ENCODE measurements around the gene ABCF2. TPM values are rescaled to one million over a fixed set of nuclear protein-coding genes. Genes with fewer than 3 reads are reported as not detected.

The ABCF2 gene
- total and polyA plus RNA-seq, 2 of the 13 experiments (the other 11 are each of a cell fraction or from before 2014, with no cell fraction given) = 16.3 to 42.5 TPM

DNA sequence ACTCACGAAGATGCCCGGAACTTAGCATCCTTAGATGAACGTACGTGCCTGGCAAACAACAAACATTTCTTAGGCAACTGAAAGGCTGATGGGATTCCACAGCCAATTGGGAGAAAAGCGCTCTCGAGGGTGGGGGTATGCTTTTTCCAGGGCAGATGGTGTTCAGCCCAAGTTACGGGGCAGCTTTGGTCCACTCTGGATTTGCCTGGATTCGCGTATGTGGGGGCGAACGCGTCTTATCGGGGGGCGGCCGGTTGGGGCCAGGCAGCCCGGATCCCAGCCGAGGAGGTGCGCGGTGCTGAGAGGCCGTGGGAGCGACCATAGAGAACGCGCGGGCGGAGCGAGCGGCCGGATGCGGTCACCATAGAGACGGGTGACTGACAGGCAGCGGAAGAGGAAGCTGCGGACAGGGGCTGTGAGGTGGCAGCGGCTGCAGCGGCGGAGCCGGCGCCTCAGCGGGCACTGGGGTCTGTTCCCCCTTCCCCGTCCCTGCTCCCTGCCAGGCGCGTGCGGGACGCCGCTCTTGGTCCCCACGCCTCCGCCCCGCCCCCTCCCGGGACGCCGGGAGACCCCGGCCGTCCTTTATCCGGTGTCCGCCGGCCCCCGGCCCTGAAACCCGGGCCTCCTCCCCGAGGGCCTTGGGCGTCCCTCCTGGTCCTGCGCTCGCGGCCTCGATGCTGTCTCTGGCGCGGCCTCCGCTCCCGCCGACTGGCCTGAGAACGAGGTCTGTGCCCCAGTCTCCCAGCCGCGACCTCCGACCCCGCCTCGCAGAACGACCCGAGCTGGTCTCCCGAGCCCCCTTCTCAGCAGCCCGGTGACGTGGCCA lies 5.3 kb upstream of the ABCF2 start, which contains the start of gene CHPF2 (continued):
- TF ChIP-seq, protein P1, sequence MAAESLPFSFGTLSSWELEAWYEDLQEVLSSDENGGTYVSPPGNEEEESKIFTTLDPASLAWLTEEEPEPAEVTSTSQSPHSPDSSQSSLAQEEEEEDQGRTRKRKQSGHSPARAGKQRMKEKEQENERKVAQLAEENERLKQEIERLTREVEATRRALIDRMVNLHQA (CRISPR knock-in tag; IDR thresholded peaks at IDR 0.05) = no peak
- TF ChIP-seq REL (CRISPR knock-in tag; conservative IDR thresholded peaks at IDR 0.05) = no peak
- no peak; the same call in 1 of the 2 replicates for TF ChIP-seq CCDC6 (CRISPR knock-in tag; IDR thresholded peaks at IDR 0.05)
- peak; percentile 82; the same call in 1 of the 2 replicates for TF ChIP-seq CBFB (CRISPR knock-in tag; IDR thresholded peaks at IDR 0.05)
- TF ChIP-seq ZNF772 (CRISPR knock-in tag; IDR thresholded peaks at IDR 0.05) = no peak
- TF ChIP-seq ZNF879 (CRISPR knock-in tag; IDR thresholded peaks at IDR 0.05) = no peak
- TF ChIP-seq ZNF121 (CRISPR knock-in tag; IDR thresholded peaks at IDR 0.05) = no peak
- TF ChIP-seq, protein P2, sequence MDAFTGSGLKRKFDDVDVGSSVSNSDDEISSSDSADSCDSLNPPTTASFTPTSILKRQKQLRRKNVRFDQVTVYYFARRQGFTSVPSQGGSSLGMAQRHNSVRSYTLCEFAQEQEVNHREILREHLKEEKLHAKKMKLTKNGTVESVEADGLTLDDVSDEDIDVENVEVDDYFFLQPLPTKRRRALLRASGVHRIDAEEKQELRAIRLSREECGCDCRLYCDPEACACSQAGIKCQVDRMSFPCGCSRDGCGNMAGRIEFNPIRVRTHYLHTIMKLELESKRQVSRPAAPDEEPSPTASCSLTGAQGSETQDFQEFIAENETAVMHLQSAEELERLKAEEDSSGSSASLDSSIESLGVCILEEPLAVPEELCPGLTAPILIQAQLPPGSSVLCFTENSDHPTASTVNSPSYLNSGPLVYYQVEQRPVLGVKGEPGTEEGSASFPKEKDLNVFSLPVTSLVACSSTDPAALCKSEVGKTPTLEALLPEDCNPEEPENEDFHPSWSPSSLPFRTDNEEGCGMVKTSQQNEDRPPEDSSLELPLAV (CRISPR knock-in tag; conservative IDR thresholded peaks at IDR 0.05; ENCODE audit: low read depth) = no peak
- TF ChIP-seq ZNF839 (CRISPR knock-in tag; IDR thresholded peaks at IDR 0.05; ENCODE audit: borderline replicate concordance) = 0 out of 2 replicates have a peak, but pooled peaks have one; percentile 2
- TF ChIP-seq PRPF4 (IDR thresholded peaks at IDR 0.05; ENCODE audit: low read depth, low read length, poor library complexity, severe bottlenecking) = no peak
- TF ChIP-seq NFKB2 (CRISPR knock-in tag; IDR thresholded peaks at IDR 0.05; ENCODE audit: borderline replicate concordance) = peak; percentile 51; the same call in 1 of the 2 replicates
- no peak for TF ChIP-seq ATM (IDR thresholded peaks at IDR 0.05; ENCODE audit: borderline replicate concordance)
- TF ChIP-seq ZNF382 (CRISPR knock-in tag; IDR thresholded peaks at IDR 0.05; ENCODE audit: borderline replicate concordance) = no peak
- no peak for TF ChIP-seq RBAK (CRISPR knock-in tag; IDR thresholded peaks at IDR 0.05)
- no peak for TF ChIP-seq ZNF577 (CRISPR knock-in tag; IDR thresholded peaks at IDR 0.05; ENCODE audit: borderline replicate concordance, low read depth)
- no peak for TF ChIP-seq ZFP62 (CRISPR knock-in tag; IDR thresholded peaks at IDR 0.05)
- TF ChIP-seq JUNB (CRISPR knock-in tag; IDR thresholded peaks at IDR 0.05; ENCODE audit: borderline replicate concordance) = no peak
- no peak for TF ChIP-seq MBNL3 (CRISPR knock-in tag; conservative IDR thresholded peaks at IDR 0.05)
- TF ChIP-seq, protein P3, sequence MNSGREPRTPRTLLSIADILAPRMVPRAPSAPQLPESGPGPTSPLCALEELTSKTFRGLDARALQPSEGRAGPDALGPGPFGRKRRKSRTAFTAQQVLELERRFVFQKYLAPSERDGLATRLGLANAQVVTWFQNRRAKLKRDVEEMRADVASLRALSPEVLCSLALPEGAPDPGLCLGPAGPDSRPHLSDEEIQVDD (CRISPR knock-in tag; IDR thresholded peaks at IDR 0.05; ENCODE audit: borderline replicate concordance) = no peak
- peak; percentile 57; the same call in 1 of the 2 replicates for TF ChIP-seq TBX2 (CRISPR knock-in tag; IDR thresholded peaks at IDR 0.05; ENCODE audit: borderline replicate concordance)
- peak; percentile 95 for TF ChIP-seq GABPA (IDR thresholded peaks at IDR 0.05; ENCODE audit: low read depth, low read length)
- peak; percentile 92 for TF ChIP-seq GABPA (CRISPR knock-in tag; IDR thresholded peaks at IDR 0.05; ENCODE audit: low read depth)
- TF ChIP-seq KDM1A (CRISPR knock-in tag; IDR thresholded peaks at IDR 0.05) = no peak
- TF ChIP-seq, protein P4, sequence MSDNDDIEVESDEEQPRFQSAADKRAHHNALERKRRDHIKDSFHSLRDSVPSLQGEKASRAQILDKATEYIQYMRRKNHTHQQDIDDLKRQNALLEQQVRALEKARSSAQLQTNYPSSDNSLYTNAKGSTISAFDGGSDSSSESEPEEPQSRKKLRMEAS (IDR thresholded peaks at IDR 0.05) = peak; percentile 38; the same call in 1 of the 2 replicates
- TF ChIP-seq IKZF1 (IDR thresholded peaks at IDR 0.05) = no peak
- TF ChIP-seq RARA (CRISPR knock-in tag; IDR thresholded peaks at IDR 0.05) = no peak
- no peak for TF ChIP-seq ZNF720 (CRISPR knock-in tag; IDR thresholded peaks at IDR 0.05)
- no peak for TF ChIP-seq JUND (CRISPR knock-in tag; IDR thresholded peaks at IDR 0.05)
- no peak for TF ChIP-seq CENPT (CRISPR knock-in tag; IDR thresholded peaks at IDR 0.05; ENCODE audit: low read depth)
- no peak for TF ChIP-seq RFXAP (CRISPR knock-in tag; IDR thresholded peaks at IDR 0.05; ENCODE audit: borderline replicate concordance)
- TF ChIP-seq FLYWCH1 (CRISPR knock-in tag; IDR thresholded peaks at IDR 0.05) = no peak
